K562 (cell line): ENCODE measurements around the gene TAS2R39. TPM values are rescaled to one million over a fixed set of nuclear protein-coding genes. Genes with fewer than 3 reads are reported as not detected.
A peak's percentile ranks its signal among the peaks of the same experiment; 100 is the strongest.

Experiments used
- ATAC-seq: fragments of 200-7000 bp; cut with Tn5 transposase; 3 replicates; pipeline ENCODE4 v1.9.1; 2020; ENCODE audit warnings: moderate library complexity
- BruUV-seq: library from RNA; stranded (reverse); fragments of 400-500 nt; replicated peaks from 2 replicates; lab custom pipeline; 2021; lab: Mats Ljungman, UMichigan
- CTCF ChIA-PET: fragments of 300-600 bp; formaldehyde crosslinking; extraction: SDS; loops from one replicate; lab custom pipeline; 2021; ENCODE audit warnings: low intra/inter-chr PET ratio; lab: Yijun Ruan, JAX
- POLR2A ChIA-PET: fragments of 300-600, 350-650 bp; sonication (Branson Sonifier 250); formaldehyde crosslinking; extraction: SDS; loops from one replicate; lab custom pipeline; 2021; ENCODE audit warnings: antibody characterized with exemption, inconsistent platforms; lab: Yijun Ruan, JAX
- DNase-seq, 4 experiments: peaks; one replicate each; pipeline versions ENCODE4 v3.0.0 to v3.0.0-alpha.2; 2011 to 2018; ENCODE audit warnings: low spot score in 3 of 4, mixed read lengths in 3 of 4; ENCODE audit errors: extremely low read depth in 1 of 4
- FAIRE-seq: peaks from 2 replicates; lab custom pipeline; 2011; peaks lifted over from hg19 to GRCh38; lab: Jason Lieb, UNC
- H2AFZ ChIP-seq: 2 replicates; pipeline ENCODE4 v1.6.0; 2011; ENCODE audit warnings: low read depth, low read length, control low read depth, inconsistent platforms
- H3K27ac ChIP-seq: fragments of 200-600 bp; 3 replicates; pipeline ENCODE4 v1.8.0; 2011; ENCODE audit warnings: low read depth, mild to moderate bottlenecking, control low read depth, inconsistent platforms, low read length, moderate library complexity, mixed read lengths; ENCODE audit errors: extremely low read depth
- H3K27me3 ChIP-seq, 2 experiments: fragments of 300-600 bp in 1 of 2; 2 replicates in 1 of 2; 3 replicates in 1 of 2; pipeline versions ENCODE4 v1.6.0 to v1.8.0; 2011; ENCODE audit warnings: inconsistent platforms in 2 of 2, low read length in 2 of 2, mild to moderate bottlenecking in 1 of 2, mixed read lengths in 1 of 2, moderate library complexity in 1 of 2; ENCODE audit not compliant: control insufficient read depth in 2 of 2, insufficient read depth in 2 of 2
- H3K36me3 ChIP-seq: fragments of 300-600 bp; 3 replicates; pipeline ENCODE4 v1.8.0; 2011; ENCODE audit warnings: mild to moderate bottlenecking, low read length, inconsistent platforms; ENCODE audit not compliant: control insufficient read depth, insufficient read depth
- H3K4me1 ChIP-seq, 2 experiments: fragments of 200-600 bp in 1 of 2; replicated peaks in 1 of 2; 2 replicates in 1 of 2; 3 replicates in 1 of 2; pipeline versions ENCODE4 v1.5.1 to v1.8.0; 2011; ENCODE audit warnings: inconsistent platforms in 2 of 2, low read length in 2 of 2, mild to moderate bottlenecking in 1 of 2, mixed read lengths in 1 of 2, moderate library complexity in 1 of 2; ENCODE audit not compliant: control insufficient read depth in 2 of 2, insufficient read depth in 2 of 2
- H3K4me2 ChIP-seq: 2 replicates; pipeline ENCODE4 v1.6.1; 2011; ENCODE audit warnings: low read length, control low read depth, inconsistent platforms, mixed read lengths; ENCODE audit not compliant: insufficient read depth
- H3K4me3 ChIP-seq: fragments of 200-600 bp; sonication (generic), shearing (Covaris generic); 2 replicates; pipeline ENCODE4 v1.5.1; 2016; ENCODE audit warnings: control low read depth, inconsistent platforms
- H3K79me2 ChIP-seq: fragments of 200-600 bp; 3 replicates; pipeline ENCODE4 v1.8.0; 2011; ENCODE audit warnings: low read length, inconsistent platforms; ENCODE audit not compliant: control insufficient read depth, insufficient read depth
- H3K9ac ChIP-seq, 2 experiments: 2 replicates each; pipeline versions ENCODE4 v1.6.0 to v1.6.1; 2011; ENCODE audit warnings: low read depth in 2 of 2, low read length in 2 of 2, control low read depth in 1 of 2, inconsistent platforms in 1 of 2, mild to moderate bottlenecking in 1 of 2, mixed read lengths in 1 of 2; ENCODE audit not compliant: insufficient read depth in 1 of 2
- H3K9me1 ChIP-seq: one replicate; pipeline ENCODE4 v1.6.0; 2011; ENCODE audit warnings: inconsistent platforms, mild to moderate bottlenecking, low read length, moderate library complexity; ENCODE audit not compliant: control insufficient read depth, insufficient read depth
- H3K9me3 ChIP-seq: replicated peaks from 2 replicates; pipeline ENCODE4 v1.5.1; 2011; ENCODE audit warnings: low read depth, low read length, inconsistent platforms; ENCODE audit not compliant: control insufficient read depth, insufficient read depth
- H4K20me1 ChIP-seq: replicated peaks from 2 replicates; pipeline ENCODE4 v1.6.1; 2011; ENCODE audit warnings: low read length, inconsistent platforms, mixed read lengths; ENCODE audit not compliant: control insufficient read depth, insufficient read depth
- BRCA1 ChIP-seq, 2 experiments: fragments of 450-650 bp in 1 of 2; sonication (generic) in 1 of 2; formaldehyde crosslinking in 1 of 2; IDR thresholded peaks; 2 replicates each; pipeline versions ENCODE4 v1.5.0 to v1.6.1; 2017 to 2020; ENCODE audit warnings: mild to moderate bottlenecking in 1 of 2, missing genetic modification reagents in 1 of 2
- CBX5 ChIP-seq: IDR thresholded peaks from 2 replicates; pipeline ENCODE4 v1.6.1; 2014; ENCODE audit warnings: low read depth, borderline replicate concordance
- CCNT2 ChIP-seq: IDR thresholded peaks from 2 replicates; pipeline ENCODE4 v1.6.1; 2011; ENCODE audit warnings: borderline replicate concordance, low read depth, mild to moderate bottlenecking, moderate library complexity, mixed read lengths, low read length; ENCODE audit not compliant: insufficient read length; ENCODE audit errors: extremely low read depth
- ELF2 ChIP-seq: fragments of 250-450 bp; sonication (Bioruptor Pico); IDR thresholded peaks from 2 replicates; pipeline ENCODE4 v1.5.0; 2021; ENCODE audit warnings: mild to moderate bottlenecking
- ETV6 ChIP-seq, 3 experiments: fragments of 150-350 bp in 1 of 3; sonication (generic) in 1 of 3; formaldehyde crosslinking in 1 of 3; IDR thresholded peaks; 2 replicates each; pipeline versions ENCODE4 v1.6.1 to v1.8.0; 2014 to 2022; ENCODE audit warnings: borderline replicate concordance in 2 of 3, low read depth in 2 of 3, antibody characterized with exemption in 1 of 3, low read length in 1 of 3, mild to moderate bottlenecking in 1 of 3, missing genetic modification reagents in 1 of 3
- FUS ChIP-seq: fragments of 200-400 bp; formaldehyde crosslinking; optimal IDR thresholded peaks from 2 replicates; pipeline ENCODE3; 2017; ENCODE audit warnings: low read depth, low read length
- GATAD2B ChIP-seq: fragments of 450-650 bp; IDR thresholded peaks from 2 replicates; pipeline ENCODE4 v1.6.1; 2017; ENCODE audit warnings: mild to moderate bottlenecking, borderline replicate concordance
- PTRF ChIP-seq: fragments of 450-650 bp; IDR thresholded peaks from 2 replicates; pipeline ENCODE4 v1.6.1; 2016; ENCODE audit warnings: mild to moderate bottlenecking, missing genetic modification characterization, missing compliant biosample characterization
- SP2 ChIP-seq: IDR thresholded peaks from 2 replicates; pipeline ENCODE4 v1.6.1; 2011; ENCODE audit warnings: mild to moderate bottlenecking, low read depth, low read length, moderate library complexity; ENCODE audit not compliant: poor library complexity, severe bottlenecking; ENCODE audit errors: extremely low read depth
- TRIM28 ChIP-seq: fragments of 450-650 bp; IDR thresholded peaks from 2 replicates; pipeline ENCODE4 v1.6.1; 2017
- ZNF280A ChIP-seq: fragments of 450-650 bp; IDR thresholded peaks from 2 replicates; pipeline ENCODE4 v1.6.1; 2018; ENCODE audit warnings: mild to moderate bottlenecking, low read depth; ENCODE audit not compliant: partially characterized antibody
- ZNF3 ChIP-seq: fragments of 250-450 bp; sonication (Bioruptor Pico); IDR thresholded peaks from 2 replicates; pipeline ENCODE4 v1.5.0; 2021; ENCODE audit warnings: mild to moderate bottlenecking, moderate library complexity
- ZNF551 ChIP-seq: fragments of 250-450 bp; sonication (Bioruptor Pico); IDR thresholded peaks from 2 replicates; pipeline ENCODE4 v1.5.0; 2021; ENCODE audit warnings: mild to moderate bottlenecking, moderate library complexity
- ZNF586 ChIP-seq: fragments of 450-650 bp; formaldehyde crosslinking; conservative IDR thresholded peaks from 2 replicates; pipeline ENCODE4 v1.4.0; 2020; ENCODE audit warnings: mild to moderate bottlenecking, moderate library complexity
- WGBS: fragments of 100-300 bp; shearing (Covaris generic); methylation state at CpG from one replicate; pipeline ENCODE4 v1.1.6; 2016; ENCODE audit warnings: low coverage, mixed read lengths; ENCODE audit not compliant: insufficient coverage; ENCODE audit errors: missing lambda C conversion rate; 5-methylcytosine and 5-hydroxymethylcytosine counted together
- in situ Hi-C: fragments of 300-500 bp; cut with MboI; formaldehyde crosslinking; loops from 4 replicates; pipeline ENCODE4 v1.15.0; 2018; ENCODE audit warnings: inconsistent platforms, mixed read lengths
- intact Hi-C: fragments of 100-400 bp; cut with micrococcal nuclease; formaldehyde crosslinking; loops from 2 replicates; pipeline ENCODE4 v1.14.2; 2022
- polyA plus RNA-seq, 8 experiments: library from polyadenylated mRNA; depleted of rRNA in 4 of 8; stranded (reverse) in 5 of 8; unstranded in 3 of 8; fragments of >200 nt; fragmentation: Nextera tagmentation in 2 of 8; fragmentation: Illumina TruSeq in 1 of 8; extraction: Ambion mirVana in 2 of 8; extraction: Trizol in 1 of 8; gene quantifications; 2 replicates each; pipeline versions ENCODE4 v1.2.1 to v1.2.3, GENCODE V29; 2011 to 2014; ENCODE audit warnings: inconsistent platforms in 1 of 8, missing spikeins in 1 of 8
- total RNA-seq, 7 experiments: library from RNA; depleted of rRNA in 6 of 7; stranded (reverse); fragments of >200 nt in 6 of 7; fragmentation: Illumina TruSeq in 2 of 7; extraction: Trizol in 2 of 7; gene quantifications; 2 replicates each; pipeline versions ENCODE4 v1.2.1 to v1.2.3, GENCODE V29; 2011 to 2021; ENCODE audit warnings: low replicate concordance in 1 of 7

Gene TAS2R39
- total and polyA plus RNA-seq, 9 of the 15 experiments (the other 6 are each of a cell fraction or from before 2014, with no cell fraction given) = not detected

GRCh38 chr7:143176128-143176527 is 7.1 kb upstream of the TAS2R39 start:
- in situ Hi-C loops (no loop called here), intact Hi-C loops (no loop called here)
- no TSS peak for BruUV-seq
- no peak overlapping the region for H3K9ac ChIP-seq
- no peak overlapping the region for H2AFZ ChIP-seq
- H4K20me1 ChIP-seq = no peaks in the 10 kb centered on the region
- no peaks in the 10 kb centered on the region for H3K9me1 ChIP-seq
- WGBS = 0% methylated on average over 5 of the region's 5 CpGs
- H3K4me2 ChIP-seq = no peak overlapping the region
- FAIRE-seq = no peak
- no peak overlapping the region for H3K27ac ChIP-seq
- no peaks in the 10 kb centered on the region for H3K36me3 ChIP-seq
- ChIA-PET POLR2A (interaction anchor here (0.8 kb wide), 1 partner anchor 44 kb away, joined by 3 read pairs; no protein-coding TSS in a partner anchor), CTCF (no interaction called here)
- H3K79me2 ChIP-seq = no peaks in the 10 kb centered on the region
- no peaks in the 10 kb centered on the region for H3K9me3 ChIP-seq
- no peak for DNase-seq
- TF ChIP-seq SP2 (peak; percentile 25), PTRF (tag) (no peak)
- no peak overlapping the region for H3K4me3 ChIP-seq
- no peaks in the 10 kb centered on the region for H3K27me3 ChIP-seq
- H3K4me1 ChIP-seq = no peaks in the 10 kb centered on the region
- no peak for ATAC-seq

- H3K9me1 ChIP-seq = no peaks in the 10 kb centered on the region
- no peaks in the 10 kb centered on the region for H3K27me3 ChIP-seq
- H3K4me1 ChIP-seq = no peaks in the 10 kb centered on the region
- H2AFZ ChIP-seq = no peak overlapping the region
- in situ Hi-C loops (no loop called here), intact Hi-C loops (no loop called here)
- CTCF ChIA-PET = no interaction called here
- H3K9ac ChIP-seq = no peak overlapping the region
- no peaks in the 10 kb centered on the region for H4K20me1 ChIP-seq
- no peak for DNase-seq
- no peak overlapping the region for H3K4me2 ChIP-seq
- H3K4me3 ChIP-seq = no peak overlapping the region
- POLR2A ChIA-PET = no interaction called here
- no peaks in the 10 kb centered on the region for H3K9me3 ChIP-seq
- no TSS peak for BruUV-seq
- no peak for ATAC-seq
- H3K27ac ChIP-seq = no peak overlapping the region
- no peaks in the 10 kb centered on the region for H3K36me3 ChIP-seq
- 2% methylated on average over 2 of the region's 2 CpGs for whole genome bisulfite sequencing
- no peak for FAIRE-seq
- no peaks in the 10 kb centered on the region for H3K79me2 ChIP-seq
- TF ChIP-seq ZNF280A = peak; percentile 91
- no peak for TF ChIP-seq ETV6 (IDR thresholded peaks at IDR 0.05; ENCODE audit: borderline replicate concordance in 1 of 2, low read depth in 2 of 2, low read length in 1 of 2)
- TF ChIP-seq ETV6 (CRISPR knock-in tag; IDR thresholded peaks at IDR 0.05; ENCODE audit: borderline replicate concordance) = no peak
- TF ChIP-seq CCNT2 = no peak
- no peak for TF ChIP-seq ZNF586
- TF ChIP-seq TRIM28 = peak; percentile 82
- no peak for TF ChIP-seq ZNF551 (CRISPR knock-in tag)
- no peak for TF ChIP-seq ELF2 (CRISPR knock-in tag)
- TF ChIP-seq ZNF3 (CRISPR knock-in tag) = no peak
- no peak for TF ChIP-seq BRCA1 (IDR thresholded peaks at IDR 0.05)
- no peak for TF ChIP-seq BRCA1 (CRISPR knock-in tag; IDR thresholded peaks at IDR 0.05)
- TF ChIP-seq CBX5 = peak; percentile 84; the same call in 1 of the 2 replicates
- TF ChIP-seq FUS = no peak
- peak; percentile 53; the same call in 1 of the 2 replicates for TF ChIP-seq GATAD2B
Observed at GRCh38 chr7:143177374-143178119, 5.7 kb upstream of the TAS2R39 start.
